ENCODE data around the gene MRPL51. TPM values are rescaled to one million over a fixed set of nuclear protein-coding genes. Genes with fewer than 3 reads are reported as not detected.

Gene MRPL51
- total RNA-seq, 1 donor from 2014 or later = 202 TPM

- no peak overlapping the region for H3K4me3 ChIP-seq (ENCODE audit: insufficient read depth, low read depth, low read length)
- H3K4me1 ChIP-seq (ENCODE audit: insufficient read depth, low read length) = peaks cover 10% of the 10 kb centered on the region
- Mint-ChIP-seq H3K36me3 (ENCODE audit: low read depth, unreplicated experiment) (peaks cover 40% of the 10 kb centered on the region), H3K27ac (ENCODE audit: unreplicated experiment) (no peak overlapping the region), H3K9me3 (ENCODE audit: unreplicated experiment) (no peaks in the 10 kb centered on the region), H3K4me1 (ENCODE audit: low read depth, unreplicated experiment) (peaks cover 17% of the 10 kb centered on the region), H3K4me3 (ENCODE audit: unreplicated experiment) (no peak overlapping the region), H3K27me3 (ENCODE audit: low read depth, unreplicated experiment) (no peaks in the 10 kb centered on the region)
- no peak overlapping the region for H2AFZ ChIP-seq (ENCODE audit: low read depth, low read length)
- H3K27ac ChIP-seq (ENCODE audit: low read depth, low read length) = no peak overlapping the region
- no peak overlapping the region for H3K9ac ChIP-seq (ENCODE audit: low read length)
- H3K36me3 ChIP-seq (ENCODE audit: insufficient read depth, low read length) = peaks cover 22% of the 10 kb centered on the region
- H4K20me1 ChIP-seq (ENCODE audit: insufficient read depth, low read length) = peaks cover 31% of the 10 kb centered on the region
- H3K4me2 ChIP-seq (ENCODE audit: low read length) = no peak overlapping the region
- FAIRE-seq (no peak), DNase-seq (ENCODE audit: low read depth) (no peak)
- H3K27me3 ChIP-seq (ENCODE audit: insufficient read depth, low read length) = no peaks in the 10 kb centered on the region
- H3K9me3 ChIP-seq (ENCODE audit: insufficient read depth, low read depth, low read length) = no peaks in the 10 kb centered on the region
- peaks cover 17% of the 10 kb centered on the region for H3K79me2 ChIP-seq (ENCODE audit: insufficient read depth, low read length)
- TF ChIP-seq EZH2 (IDR thresholded peaks at IDR 0.05; ENCODE audit: insufficient read depth, low read length) (no peak), CTCF (IDR thresholded peaks at IDR 0.05; ENCODE audit: insufficient read depth, low read depth, low read length) (no peak)
Observed at GRCh38 chr12:6464531-6464930, 28.5 kb downstream of the MRPL51 start.

GRCh38 chr12:6463858-6464257, 29.2 kb downstream of the MRPL51 start:
- H3K9me3 ChIP-seq (ENCODE audit: insufficient read depth, low read depth, low read length) = no peaks in the 10 kb centered on the region
- H4K20me1 ChIP-seq (ENCODE audit: insufficient read depth, low read length) = peaks cover 25% of the 10 kb centered on the region
- H3K4me1 Mint-ChIP-seq (ENCODE audit: low read depth, unreplicated experiment) = peaks cover 10% of the 10 kb centered on the region
- H3K27me3 ChIP-seq (ENCODE audit: insufficient read depth, low read length) = no peaks in the 10 kb centered on the region
- no peak for FAIRE-seq
- no peak overlapping the region for H2AFZ ChIP-seq (ENCODE audit: low read depth, low read length)
- H3K27ac Mint-ChIP-seq (ENCODE audit: unreplicated experiment) = no peak overlapping the region
- no peak for DNase-seq (ENCODE audit: low read depth)
- no peak overlapping the region for H3K9ac ChIP-seq (ENCODE audit: low read length)
- peaks cover 3% of the 10 kb centered on the region for H3K4me1 ChIP-seq (ENCODE audit: insufficient read depth, low read length)
- H3K4me3 Mint-ChIP-seq (ENCODE audit: unreplicated experiment) = no peak overlapping the region
- peaks cover 11% of the 10 kb centered on the region for H3K79me2 ChIP-seq (ENCODE audit: insufficient read depth, low read length)
- no peak for TF ChIP-seq CTCF (IDR thresholded peaks at IDR 0.05; ENCODE audit: insufficient read depth, low read depth, low read length)
- H3K4me2 ChIP-seq (ENCODE audit: low read length) = no peak overlapping the region
- no peak overlapping the region for H3K27ac ChIP-seq (ENCODE audit: low read depth, low read length)
- H3K27me3 Mint-ChIP-seq (ENCODE audit: low read depth, unreplicated experiment) = no peaks in the 10 kb centered on the region
- H3K9me3 Mint-ChIP-seq (ENCODE audit: unreplicated experiment) = no peaks in the 10 kb centered on the region
- H3K36me3 Mint-ChIP-seq (ENCODE audit: low read depth, unreplicated experiment) = peaks cover 40% of the 10 kb centered on the region
- H3K4me3 ChIP-seq (ENCODE audit: insufficient read depth, low read depth, low read length) = no peak overlapping the region
- peaks cover 22% of the 10 kb centered on the region for H3K36me3 ChIP-seq (ENCODE audit: insufficient read depth, low read length)

GRCh38 chr12:6463216-6463615, 29.8 kb downstream of the MRPL51 start:
- Mint-ChIP-seq H3K27ac (ENCODE audit: unreplicated experiment) (no peak overlapping the region), H3K36me3 (ENCODE audit: low read depth, unreplicated experiment) (peaks cover 40% of the 10 kb centered on the region), H3K27me3 (ENCODE audit: low read depth, unreplicated experiment) (no peaks in the 10 kb centered on the region), H3K4me3 (ENCODE audit: unreplicated experiment) (no peak overlapping the region), H3K9me3 (ENCODE audit: unreplicated experiment) (no peaks in the 10 kb centered on the region), H3K4me1 (ENCODE audit: low read depth, unreplicated experiment) (peaks cover 5% of the 10 kb centered on the region)
- no peaks in the 10 kb centered on the region for H3K4me1 ChIP-seq (ENCODE audit: insufficient read depth, low read length)
- FAIRE-seq (no peak), DNase-seq (ENCODE audit: low read depth) (no peak)
- no peak overlapping the region for H3K4me2 ChIP-seq (ENCODE audit: low read length)
- no peaks in the 10 kb centered on the region for H3K27me3 ChIP-seq (ENCODE audit: insufficient read depth, low read length)
- H3K4me3 ChIP-seq (ENCODE audit: insufficient read depth, low read depth, low read length) = no peak overlapping the region
- no peak overlapping the region for H2AFZ ChIP-seq (ENCODE audit: low read depth, low read length)
- TF ChIP-seq EZH2 (IDR thresholded peaks at IDR 0.05; ENCODE audit: insufficient read depth, low read length) (no peak), CTCF (IDR thresholded peaks at IDR 0.05; ENCODE audit: insufficient read depth, low read depth, low read length) (no peak)
- H3K9me3 ChIP-seq (ENCODE audit: insufficient read depth, low read depth, low read length) = no peaks in the 10 kb centered on the region
- no peak overlapping the region for H3K9ac ChIP-seq (ENCODE audit: low read length)
- H3K27ac ChIP-seq (ENCODE audit: low read depth, low read length) = no peak overlapping the region
- H3K79me2 ChIP-seq (ENCODE audit: insufficient read depth, low read length) = peaks cover 6% of the 10 kb centered on the region
- peaks cover 22% of the 10 kb centered on the region for H3K36me3 ChIP-seq (ENCODE audit: insufficient read depth, low read length)
- H4K20me1 ChIP-seq (ENCODE audit: insufficient read depth, low read length) = peaks cover 20% of the 10 kb centered on the region

Measured in astrocyte (in vitro differentiated cells and primary cell).